Measurements from ENCODE around the gene HMGN2. TPM values are rescaled to one million over a fixed set of nuclear protein-coding genes. Genes with fewer than 3 reads are reported as not detected.

Gene HMGN2
- total RNA-seq, 1 donor from 2014 or later = 964 TPM

DNA sequence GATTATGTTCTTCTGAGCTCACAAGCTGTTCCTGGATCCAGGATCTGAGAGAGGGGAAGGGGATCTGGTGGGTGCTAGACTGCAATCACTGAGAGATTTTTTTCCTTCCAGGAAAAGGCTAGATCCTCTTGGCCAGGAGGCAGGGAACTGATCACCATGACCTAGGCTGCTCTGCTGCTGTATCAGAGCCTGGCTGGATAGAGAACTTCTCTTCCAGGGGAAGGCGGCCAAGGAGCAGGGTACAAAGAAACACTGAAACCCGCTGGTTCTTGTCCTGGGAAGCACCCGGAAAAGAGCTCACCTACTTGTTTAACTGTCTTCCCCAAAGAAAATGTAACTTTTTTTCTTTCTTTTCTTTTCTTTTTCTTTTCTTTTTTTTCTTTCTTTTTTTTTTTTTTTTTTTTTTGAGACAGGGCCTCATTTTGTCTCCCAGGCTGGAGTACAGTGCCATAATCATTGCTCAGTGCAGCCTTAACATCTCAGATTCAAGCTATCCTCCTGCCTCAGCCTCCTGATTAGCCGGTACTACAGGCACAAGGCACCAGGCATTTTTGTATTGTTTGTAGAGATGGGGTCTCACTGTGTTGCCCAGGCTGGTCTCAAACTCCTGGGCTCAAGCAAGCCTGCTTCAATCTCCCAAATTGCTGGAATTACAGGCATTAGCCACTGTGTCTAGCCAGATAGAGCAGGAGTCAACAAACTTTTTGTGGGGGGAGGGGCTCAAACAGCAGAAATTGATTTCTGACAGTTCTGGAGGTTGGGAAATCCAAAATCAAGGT lies 44.9 kb downstream of the HMGN2 start:
- peak overlapping the region; percentile 64 for H2AFZ ChIP-seq (replicated peaks)
- H3K4me1 ChIP-seq = no peaks in the 10 kb centered on the region
- Mint-ChIP-seq H3K9me3 (peaks cover 8% of the 10 kb centered on the region), H3K4me3 (no peak overlapping the region), H3K27me3 (ENCODE audit: insufficient read depth, low read depth) (peaks cover 9% of the 10 kb centered on the region), H3K36me3 (no peaks in the 10 kb centered on the region), H3K27ac (no peak overlapping the region), H3K4me1 (peaks cover 5% of the 10 kb centered on the region)
- no peaks in the 10 kb centered on the region for H3F3A ChIP-seq (ENCODE audit: low read depth)
- H4K20me1 ChIP-seq (ENCODE audit: low read depth) = no peaks in the 10 kb centered on the region
- H3K4me3 ChIP-seq = no peak overlapping the region
- no peaks in the 10 kb centered on the region for H3K36me3 ChIP-seq
- no peak for DNase-seq (ENCODE audit: low spot score)
- no peaks in the 10 kb centered on the region for H3K9me3 ChIP-seq (ENCODE audit: low read depth)
- H3K9ac ChIP-seq = no peak overlapping the region
- H3K4me2 ChIP-seq = no peak overlapping the region
- no peaks in the 10 kb centered on the region for H3K79me2 ChIP-seq (ENCODE audit: low read depth)
- H3K27ac ChIP-seq = no peak overlapping the region
- TF ChIP-seq EZH2 (IDR thresholded peaks at IDR 0.05) = no peak
- H3K27me3 ChIP-seq = no peaks in the 10 kb centered on the region

DNA sequence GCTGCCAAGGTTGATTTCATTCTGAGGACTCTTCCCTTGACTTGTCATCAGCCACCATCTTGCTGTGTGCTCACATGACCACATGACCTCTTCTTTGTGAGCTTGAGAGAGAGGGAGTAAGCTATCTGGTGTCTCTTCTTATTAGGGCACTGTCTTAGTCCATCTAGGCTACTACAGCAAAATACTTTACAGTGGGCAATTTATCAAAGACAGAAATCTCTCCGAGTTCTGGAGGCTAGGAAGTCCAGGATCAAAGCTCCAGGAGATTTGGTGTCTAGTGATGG lies 45.5 kb downstream of the HMGN2 start:
- Histone ChIP-seq H3K27ac (no peak overlapping the region), H3K36me3 (no peaks in the 10 kb centered on the region), H3K4me1 (no peaks in the 10 kb centered on the region), H3K27me3 (no peaks in the 10 kb centered on the region), H3K79me2 (ENCODE audit: low read depth) (no peaks in the 10 kb centered on the region), H3K9ac (no peak overlapping the region), H3K4me2 (no peak overlapping the region), H3K9me3 (ENCODE audit: low read depth) (no peaks in the 10 kb centered on the region), H3F3A (ENCODE audit: low read depth) (no peaks in the 10 kb centered on the region), H3K4me3 (no peak overlapping the region), H2AFZ (replicated peaks) (peak overlapping the region; percentile 64), H4K20me1 (ENCODE audit: low read depth) (no peaks in the 10 kb centered on the region)
- H3K36me3 Mint-ChIP-seq = no peaks in the 10 kb centered on the region
- DNase-seq (ENCODE audit: low spot score) = no peak
- TF ChIP-seq EZH2 (IDR thresholded peaks at IDR 0.05) (no peak), CTCF (IDR thresholded peaks at IDR 0.05) (no peak), EZH2phosphoT487 (IDR thresholded peaks at IDR 0.05) (no peak)
- peaks cover 10% of the 10 kb centered on the region for H3K27me3 Mint-ChIP-seq (ENCODE audit: insufficient read depth, low read depth)
- peaks cover 3% of the 10 kb centered on the region for H3K9me3 Mint-ChIP-seq
- H3K4me3 Mint-ChIP-seq = no peak overlapping the region
- peaks cover 3% of the 10 kb centered on the region for H3K4me1 Mint-ChIP-seq
- peak overlapping the region; percentile 21 for H3K27ac Mint-ChIP-seq

GRCh38 chr1:26518355-26518754 lies 46.1 kb downstream of the HMGN2 start:
- Mint-ChIP-seq H3K4me3 (no peak overlapping the region), H3K4me1 (peaks cover 3% of the 10 kb centered on the region), H3K27ac (no peak overlapping the region), H3K36me3 (no peaks in the 10 kb centered on the region), H3K27me3 (ENCODE audit: insufficient read depth, low read depth) (peaks cover 11% of the 10 kb centered on the region), H3K9me3 (peaks cover 3% of the 10 kb centered on the region)
- no peak for TF ChIP-seq CTCF (IDR thresholded peaks at IDR 0.05)
- no peak for TF ChIP-seq EZH2phosphoT487 (IDR thresholded peaks at IDR 0.05)
- Histone ChIP-seq H2AFZ (replicated peaks) (no peak overlapping the region), H3K9ac (no peak overlapping the region), H3K4me3 (no peak overlapping the region), H3K36me3 (no peaks in the 10 kb centered on the region), H3K79me2 (ENCODE audit: low read depth) (no peaks in the 10 kb centered on the region), H3K9me3 (ENCODE audit: low read depth) (no peaks in the 10 kb centered on the region), H4K20me1 (ENCODE audit: low read depth) (no peaks in the 10 kb centered on the region), H3K27me3 (no peaks in the 10 kb centered on the region), H3K4me1 (no peaks in the 10 kb centered on the region), H3K27ac (no peak overlapping the region), H3F3A (ENCODE audit: low read depth) (no peaks in the 10 kb centered on the region), H3K4me2 (no peak overlapping the region)
- DNase-seq (ENCODE audit: low spot score) = no peak

- no peak overlapping the region for H3K27ac Mint-ChIP-seq
- no peaks in the 10 kb centered on the region for H3K79me2 ChIP-seq (ENCODE audit: low read depth)
- no peaks in the 10 kb centered on the region for H3K4me1 ChIP-seq
- H3F3A ChIP-seq (ENCODE audit: low read depth) = peaks cover 2% of the 10 kb centered on the region
- no peak overlapping the region for H3K4me3 ChIP-seq
- no peak overlapping the region for H3K9ac ChIP-seq
- no peaks in the 10 kb centered on the region for H3K36me3 Mint-ChIP-seq
- DNase-seq (ENCODE audit: low spot score) = no peak
- H3K36me3 ChIP-seq = no peaks in the 10 kb centered on the region
- H3K9me3 Mint-ChIP-seq = no peaks in the 10 kb centered on the region
- no peak overlapping the region for H3K4me2 ChIP-seq
- H3K27me3 ChIP-seq = peaks cover 3% of the 10 kb centered on the region
- H3K9me3 ChIP-seq (ENCODE audit: low read depth) = no peaks in the 10 kb centered on the region
- H4K20me1 ChIP-seq (ENCODE audit: low read depth) = no peaks in the 10 kb centered on the region
- peaks cover 3% of the 10 kb centered on the region for H3K4me1 Mint-ChIP-seq
- H3K27ac ChIP-seq = no peak overlapping the region
- no peak overlapping the region for H2AFZ ChIP-seq (replicated peaks)
- TF ChIP-seq EZH2phosphoT487 (IDR thresholded peaks at IDR 0.05) = no peak
- no peak for TF ChIP-seq EZH2 (IDR thresholded peaks at IDR 0.05)
- no peak for TF ChIP-seq CTCF (IDR thresholded peaks at IDR 0.05)
- peaks cover 11% of the 10 kb centered on the region for H3K27me3 Mint-ChIP-seq (ENCODE audit: insufficient read depth, low read depth)
- H3K4me3 Mint-ChIP-seq = no peak overlapping the region
Observed at GRCh38 chr1:26520339-26520738, 48.1 kb downstream of the HMGN2 start.

Measured in neural progenitor cell (in vitro differentiated cells).